Activated CD4-positive, alpha-beta T cell treated with anti-CD3 and anti-CD28 coated beads for 36 hours (primary cell): ENCODE results near the gene GSC2. TPM values are rescaled to one million over a fixed set of nuclear protein-coding genes. Genes with fewer than 3 reads are reported as not detected.
A peak's percentile ranks its signal among the peaks of the same experiment; 100 is the strongest.

Source experiments
- ATAC-seq: fragments of 200-7000 bp; cut with Tn5 transposase; one replicate; pipeline ENCODE4 v1.10.0; 2021; ENCODE audit warnings: mild to moderate bottlenecking, moderate library complexity
- CTCF ChIA-PET: fragments of 350-600 bp; sonication (Branson Sonifier 250); formaldehyde crosslinking; loops from one replicate; lab custom pipeline; 2021; ENCODE audit warnings: antibody characterized with exemption; lab: Charles Lee
- POLR2A ChIA-PET: fragments of 350-600 bp; sonication (Branson Sonifier 250); formaldehyde crosslinking; loops from one replicate; lab custom pipeline; 2021; ENCODE audit warnings: antibody characterized with exemption, inconsistent platforms; lab: Charles Lee
- DNase-seq: peaks from one replicate; pipeline ENCODE4 v3.0.0-alpha.2; 2020
- H3K27ac Mint-ChIP-seq: one replicate; pipeline ENCODE4 v1.8.0; 2021; ENCODE audit warnings: mixed read lengths
- H3K27me3 Mint-ChIP-seq: one replicate; pipeline ENCODE4 v1.8.0; 2021; ENCODE audit warnings: mixed read lengths
- H3K36me3 Mint-ChIP-seq: one replicate; pipeline ENCODE4 v1.8.0; 2021; ENCODE audit warnings: low read depth, mixed read lengths
- H3K4me1 Mint-ChIP-seq: one replicate; pipeline ENCODE4 v1.8.0; 2021; ENCODE audit warnings: mixed read lengths
- H3K4me3 Mint-ChIP-seq: one replicate; pipeline ENCODE4 v1.8.0; 2021; ENCODE audit warnings: mild to moderate bottlenecking, moderate library complexity, mixed read lengths
- H3K9me3 Mint-ChIP-seq: one replicate; pipeline ENCODE4 v1.8.0; 2021; ENCODE audit warnings: low read depth, mixed read lengths
- intact Hi-C, 2 experiments: fragments of 100-400 bp; cut with DNase I in 1 of 2; cut with micrococcal nuclease in 1 of 2; formaldehyde crosslinking; loops; one replicate each; pipeline versions ENCODE4 v1.14.2 to v1.15.1; 2022 to 2024; cut with DNase I, micrococcal nuclease
- total RNA-seq, 2 experiments: library from RNA; stranded (reverse); gene quantifications; one replicate each; pipeline ENCODE4 v1.2.3, GENCODE V29; 2021

GSC2 gene
- total RNA-seq, 2 experiments from 2014 or later, result not detected

DNA sequence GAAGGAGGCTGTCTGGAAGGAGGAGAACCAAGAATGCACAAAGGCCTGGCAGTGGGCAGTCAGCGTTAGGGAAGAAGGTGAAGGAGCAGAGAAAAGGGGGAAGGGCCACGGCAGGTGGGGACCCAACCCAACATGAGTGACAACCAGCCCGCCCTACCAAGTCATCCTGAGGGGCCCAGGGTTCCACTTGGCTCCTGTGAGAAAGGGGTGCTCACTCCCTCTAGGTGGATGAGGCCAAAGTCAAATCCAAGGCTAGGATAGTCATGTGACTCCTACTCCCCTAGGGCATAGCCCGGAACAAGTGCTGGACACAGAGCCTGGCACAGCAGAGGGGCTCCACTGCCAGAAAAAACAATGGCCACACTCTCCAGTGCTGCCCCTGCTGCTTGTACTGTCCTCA is 25.7 kb downstream of the GSC2 start:
- CTCF ChIA-PET, result no interaction called here
- no peak for DNase-seq
- POLR2A ChIA-PET, result no interaction called here
- Mint-ChIP-seq H3K27me3 (no peaks in the 10 kb centered on the region), H3K36me3 (no peaks in the 10 kb centered on the region), H3K4me3 (no peak overlapping the region), H3K9me3 (no peaks in the 10 kb centered on the region), H3K4me1 (peaks cover 22% of the 10 kb centered on the region), H3K27ac (no peak overlapping the region)
- ATAC-seq, result no peak
- intact Hi-C loops, result loop anchor here (5.0 to 10.0 kb wide), 2 partner anchors 50 to 353 kb away; partner anchors contain the start of genes CDC45 (in 1 of the 2) and UFD1 (in 1 of the 2)

DNA sequence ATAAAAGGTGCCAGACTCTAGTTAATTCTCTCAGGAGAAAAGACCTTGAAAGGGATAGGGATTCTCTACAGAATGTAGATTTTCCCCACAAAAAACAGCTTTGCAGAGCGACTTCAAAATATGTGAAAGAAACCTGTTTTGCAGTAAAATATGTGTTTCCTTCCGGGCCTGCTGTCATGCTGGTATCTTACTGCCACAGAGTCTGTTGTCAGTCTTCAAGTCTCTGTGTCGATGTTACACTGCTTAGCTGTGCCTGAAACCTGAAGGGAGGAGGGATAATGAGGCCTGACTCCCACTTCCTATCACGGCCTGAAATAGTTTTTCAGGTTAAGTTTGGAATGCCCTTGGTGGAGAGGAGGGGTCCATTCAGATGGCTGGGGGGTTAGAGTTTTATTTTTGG is 26.2 kb downstream of the GSC2 start:
- Mint-ChIP-seq H3K4me3 (no peak overlapping the region), H3K27ac (no peak overlapping the region), H3K27me3 (no peaks in the 10 kb centered on the region), H3K36me3 (no peaks in the 10 kb centered on the region), H3K4me1 (peaks cover 26% of the 10 kb centered on the region), H3K9me3 (no peaks in the 10 kb centered on the region)
- POLR2A ChIA-PET, result no interaction called here
- ATAC-seq (no peak), DNase-seq (no peak)
- intact Hi-C loops, result loop anchor here (2.0 to 10.0 kb wide), 3 partner anchors 49 to 353 kb away; partner anchors contain the start of genes CDC45 (in 1 of the 2), CLTCL1 (in 1 of the 2) and UFD1 (in 1 of the 2)
- CTCF ChIA-PET, result no interaction called here

DNA sequence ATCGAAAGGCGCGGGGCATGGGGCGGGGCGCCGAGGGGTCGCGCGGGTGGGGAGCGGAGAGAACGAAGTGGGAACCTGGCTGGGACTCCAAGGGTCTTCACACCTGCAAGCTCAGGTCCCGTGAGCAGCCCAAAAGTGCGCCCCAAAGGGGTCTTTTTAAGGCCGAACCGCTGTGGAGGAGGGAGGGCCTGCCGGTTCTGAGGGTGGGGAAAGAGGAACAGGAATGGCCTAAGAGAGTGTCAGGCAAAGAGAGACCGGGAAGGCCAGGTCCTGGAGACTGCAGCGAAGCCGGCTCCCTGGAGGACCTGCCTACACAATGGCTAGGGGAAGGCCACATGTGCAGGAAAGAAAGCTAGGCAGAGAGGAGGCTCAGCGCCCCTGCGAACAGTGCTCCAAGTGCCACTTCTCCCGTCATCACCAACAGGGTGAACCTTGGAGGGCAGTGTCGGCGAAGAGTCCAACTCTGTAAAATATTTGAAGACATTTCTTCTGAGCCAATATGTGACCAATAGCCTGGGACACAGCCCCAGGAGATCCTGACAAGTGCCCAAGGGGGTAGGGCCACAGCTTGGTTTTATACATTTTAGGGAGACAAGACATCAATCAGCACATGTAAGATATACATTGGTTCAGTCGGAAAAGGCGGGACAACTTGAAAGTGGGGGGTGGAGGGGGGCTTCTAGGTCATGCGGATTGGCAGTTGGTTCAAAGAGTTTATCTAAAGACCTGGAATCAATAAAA is 27.2 kb downstream of the GSC2 start:
- H3K36me3 Mint-ChIP-seq, result no peaks in the 10 kb centered on the region
- ChIA-PET CTCF (interaction anchor here (0.6 to 1.3 kb wide), 4 partner anchors 12 to 56 kb away, joined by 3 to 4 read pairs (median 4); partner anchors contain the start of gene ESS2), POLR2A (interaction anchor here (1.5 kb wide), 1 partner anchor 21 kb away, joined by 14 read pairs; the partner anchor contains the start of gene ESS2)
- no peak for ATAC-seq
- H3K27ac Mint-ChIP-seq, result no peak overlapping the region
- no peaks in the 10 kb centered on the region for H3K27me3 Mint-ChIP-seq
- peak overlapping the region; percentile 80 for H3K4me3 Mint-ChIP-seq
- H3K4me1 Mint-ChIP-seq, result peaks cover 35% of the 10 kb centered on the region
- no peak for DNase-seq
- intact Hi-C loops, result loop anchor here (1.0 to 10.0 kb wide), 12 partner anchors 14 to 484 kb away; partner anchors contain the start of genes CDC45 (in 2 of the 2), CLTCL1 (in 2 of the 2), ESS2 (in 2 of the 2) and UFD1 (in 2 of the 2)
- H3K9me3 Mint-ChIP-seq, result no peaks in the 10 kb centered on the region

DNA sequence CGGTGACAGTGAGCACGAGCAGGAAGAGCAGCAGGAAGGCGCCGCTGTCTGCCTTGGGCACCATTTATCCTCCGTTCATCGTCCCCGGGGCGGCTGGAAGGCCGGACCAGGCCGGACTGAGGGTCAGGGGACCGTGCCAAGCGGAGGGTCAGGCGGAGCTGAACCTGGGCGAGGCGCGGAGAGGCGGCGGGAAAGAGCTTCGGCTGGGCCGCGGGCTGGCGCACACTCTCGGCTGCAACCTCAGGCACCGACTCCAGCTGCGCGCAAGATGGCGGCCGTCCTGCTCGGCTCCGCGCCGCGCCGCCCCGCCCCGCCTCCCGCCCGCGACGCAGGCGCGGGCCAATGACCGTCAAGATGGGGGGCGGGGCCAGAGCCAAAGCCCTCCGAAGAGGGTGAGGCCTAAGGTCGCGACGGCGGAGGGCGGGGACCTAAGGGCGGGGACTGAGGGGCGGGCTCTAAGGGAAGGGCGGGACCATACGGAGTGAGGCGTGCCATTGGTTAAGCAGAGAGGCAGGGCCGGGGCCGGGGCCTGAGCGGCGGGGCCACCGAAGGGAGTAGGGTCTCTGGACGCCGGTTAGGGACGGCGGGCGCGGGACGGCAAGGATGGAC is 27.8 kb downstream of the GSC2 start, which contains the start of gene DGCR2:
TSS of gene DGCR2 (minus strand) at position 270 of the 609 bp plus-strand sequence. CDS start at position 64, 206 bp downstream.
- intact Hi-C loops, result loop anchor here (1.0 to 10.0 kb wide), 12 partner anchors 13 to 485 kb away; partner anchors contain the start of genes CDC45 (in 2 of the 2), CLTCL1 (in 2 of the 2), ESS2 (in 2 of the 2) and UFD1 (in 2 of the 2)
- Mint-ChIP-seq H3K36me3 (no peaks in the 10 kb centered on the region), H3K9me3 (no peaks in the 10 kb centered on the region), H3K4me3 (peak within 1 kb of the TSS; percentile 80), H3K27me3 (no peaks in the 10 kb centered on the region), H3K27ac (peak within 1 kb of the TSS; percentile 58), H3K4me1 (peaks cover 42% of the 10 kb centered on the region)
- CTCF ChIA-PET, result interaction anchor here (0.5 to 1.3 kb wide), 5 partner anchors 11 to 57 kb away, joined by 3 to 4 read pairs (median 3); partner anchors contain the start of gene ESS2
- DNase-seq, result peak; percentile 99
- ATAC-seq, result peak; percentile 97
- POLR2A ChIA-PET, result interaction anchor here (0.6 to 1.5 kb wide), 3 partner anchors 22 to 281 kb away, joined by 3 to 14 read pairs (median 3); partner anchors contain the start of gene ESS2

DNA sequence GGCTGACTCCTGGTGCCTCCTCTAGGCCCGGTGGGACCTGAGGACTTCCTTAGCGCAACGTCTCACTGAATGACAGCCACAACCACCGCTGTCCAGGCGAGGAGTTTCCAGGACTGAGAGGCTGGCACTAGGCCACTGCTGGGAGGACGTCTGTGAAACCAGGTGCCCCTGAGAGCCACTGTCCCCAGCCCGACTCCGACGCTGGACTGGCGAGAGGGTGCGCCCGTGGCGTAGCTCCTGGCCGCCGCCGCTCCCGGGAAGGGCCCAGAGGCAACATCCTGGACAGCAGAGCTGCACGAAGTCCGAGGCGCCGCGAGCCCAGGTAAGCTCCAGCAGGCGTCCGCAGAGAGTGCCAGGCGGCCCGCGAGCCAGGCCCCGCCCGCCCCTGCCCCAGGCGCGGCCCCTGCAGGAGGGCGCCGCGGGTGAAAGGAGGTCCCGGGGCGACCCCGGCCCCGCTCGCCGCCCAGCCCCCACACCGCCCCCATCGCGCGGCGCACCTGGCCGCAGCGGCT is 28.4 kb downstream of the GSC2 start:
- Mint-ChIP-seq H3K36me3 (no peaks in the 10 kb centered on the region), H3K4me3 (peak overlapping the region; percentile 80), H3K27me3 (no peaks in the 10 kb centered on the region), H3K9me3 (no peaks in the 10 kb centered on the region), H3K27ac (peak overlapping the region; percentile 56), H3K4me1 (peaks cover 48% of the 10 kb centered on the region)
- POLR2A ChIA-PET, result interaction anchor here (0.6 to 1.5 kb wide), 3 partner anchors 22 to 281 kb away, joined by 3 to 14 read pairs (median 3); partner anchors contain the start of gene ESS2
- peak; percentile 60 for DNase-seq
- peak; percentile 10 for ATAC-seq
- intact Hi-C loops, result loop anchor here (1.0 to 10.0 kb wide), 12 partner anchors 12 to 486 kb away; partner anchors contain the start of genes CDC45 (in 2 of the 2), CLTCL1 (in 2 of the 2), ESS2 (in 2 of the 2) and UFD1 (in 2 of the 2)
- CTCF ChIA-PET, result interaction anchor here (0.5 to 1.3 kb wide), 4 partner anchors 10 to 58 kb away, joined by 3 to 4 read pairs (median 4); partner anchors contain the start of gene ESS2

DNA sequence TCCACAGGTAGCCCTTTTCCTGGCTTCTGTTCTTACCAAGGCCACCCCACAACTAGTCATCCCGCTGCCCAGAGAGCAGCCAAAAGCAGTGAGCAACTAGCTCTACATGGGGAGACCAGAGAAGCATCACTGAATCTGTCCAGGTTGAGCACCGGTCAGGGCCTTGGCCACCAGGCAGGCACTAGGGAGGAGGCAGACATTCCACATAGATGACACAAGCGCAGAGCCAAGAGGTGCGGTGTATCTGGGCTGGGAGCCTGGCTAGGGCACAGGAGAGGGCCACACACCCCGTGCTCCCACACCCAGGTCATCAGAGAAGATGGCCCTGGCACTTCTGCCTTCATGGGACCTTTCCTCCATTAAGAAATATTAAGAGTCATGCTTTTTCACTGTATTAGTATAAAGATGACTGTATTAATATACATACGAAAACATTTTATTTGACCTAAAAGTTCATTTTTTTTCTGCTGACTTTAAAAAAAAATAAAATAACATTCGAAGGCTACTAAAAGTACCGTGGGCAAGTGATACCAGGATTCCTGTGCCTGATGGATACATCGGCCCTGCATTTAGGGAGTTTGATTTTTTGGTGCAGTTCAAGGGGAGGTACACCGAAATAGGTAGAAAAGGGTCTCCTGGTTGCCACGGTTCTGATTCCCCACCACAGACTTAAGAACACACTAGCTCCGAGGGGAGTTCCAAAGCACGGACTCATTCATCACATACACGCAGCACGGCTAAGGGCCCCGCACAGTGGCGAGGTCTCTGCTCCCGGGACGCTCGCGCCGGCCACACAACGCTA is 29.1 kb downstream of the GSC2 start:
- Mint-ChIP-seq H3K27ac (peak overlapping the region; percentile 56), H3K4me1 (peaks cover 54% of the 10 kb centered on the region), H3K9me3 (no peaks in the 10 kb centered on the region), H3K4me3 (peak overlapping the region; percentile 80), H3K27me3 (no peaks in the 10 kb centered on the region), H3K36me3 (no peaks in the 10 kb centered on the region)
- DNase-seq, result no peak
- intact Hi-C loops, result loop anchor here (5.0 to 10.0 kb wide), 2 partner anchors 46 to 356 kb away; partner anchors contain the start of genes CDC45 (in 1 of the 2) and UFD1 (in 1 of the 2)
- POLR2A ChIA-PET, result interaction anchor here (1.5 kb wide), 1 partner anchor 23 kb away, joined by 14 read pairs; the partner anchor contains the start of gene ESS2
- peak; percentile 8 for ATAC-seq
- CTCF ChIA-PET, result interaction anchor here (0.8 to 1.9 kb wide), 2 partner anchors 9 to 23 kb away, joined by 3 to 5 read pairs; partner anchors contain the start of gene ESS2

DNA sequence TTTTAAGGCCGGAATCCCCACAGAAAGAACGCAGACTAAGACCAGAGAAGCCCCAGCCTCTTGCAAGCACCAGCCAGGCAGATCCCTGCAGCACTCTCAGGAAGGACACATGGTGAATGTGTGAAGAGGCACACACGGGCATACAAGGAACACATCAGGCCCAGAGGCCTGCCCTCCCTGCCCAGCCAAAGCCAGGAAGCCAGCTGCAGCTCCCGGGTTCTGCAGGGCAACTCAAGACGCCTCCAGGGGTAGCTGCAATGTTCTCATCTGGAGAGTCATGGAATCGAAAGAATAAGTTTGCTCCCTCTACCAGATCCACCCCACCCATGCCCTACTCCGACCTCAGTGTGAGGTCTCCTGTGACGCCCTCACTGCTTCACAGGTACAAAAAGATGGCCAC is 30.1 kb downstream of the GSC2 start:
- ATAC-seq (no peak), DNase-seq (no peak)
- CTCF ChIA-PET, result interaction anchor here (1.9 kb wide), 1 partner anchor 24 kb away, joined by 5 read pairs; the partner anchor contains the start of gene ESS2
- POLR2A ChIA-PET, result no interaction called here
- Mint-ChIP-seq H3K9me3 (no peaks in the 10 kb centered on the region), H3K36me3 (peaks cover under 1% of the 10 kb centered on the region), H3K4me3 (peak overlapping the region; percentile 80), H3K27ac (no peak overlapping the region), H3K27me3 (no peaks in the 10 kb centered on the region), H3K4me1 (peaks cover 64% of the 10 kb centered on the region)
- intact Hi-C loops, result loop anchor here (5.0 to 10.0 kb wide), 2 partner anchors 45 to 357 kb away; partner anchors contain the start of genes CDC45 (in 1 of the 2) and UFD1 (in 1 of the 2)

DNA sequence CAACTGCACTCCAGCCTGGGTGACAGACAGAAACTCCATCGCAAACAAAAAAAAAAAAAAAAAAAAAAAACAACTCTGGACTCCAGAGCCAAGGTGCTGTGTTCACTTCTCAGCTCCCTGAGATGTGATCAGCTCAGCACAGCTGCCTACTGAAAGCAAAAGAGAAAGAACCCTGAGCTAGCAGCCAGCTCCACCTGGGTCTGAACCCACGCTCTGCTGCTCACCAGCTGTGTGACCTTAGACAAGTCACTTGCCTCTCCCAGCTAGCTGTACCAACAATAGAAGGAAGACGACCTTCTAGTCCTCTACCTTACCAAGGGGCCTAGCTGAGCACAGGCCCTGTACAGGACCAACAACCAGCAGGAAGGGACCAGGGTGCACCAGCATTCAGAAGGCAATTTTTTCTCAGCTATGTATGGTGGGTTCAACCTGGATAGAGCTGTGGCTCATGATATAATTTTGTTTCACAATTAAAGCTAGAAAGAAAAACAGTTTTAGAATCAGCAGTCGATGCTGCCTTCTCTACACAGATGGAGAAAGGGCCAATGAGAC is 31.7 kb downstream of the GSC2 start:
- intact Hi-C loops, result no loop called here
- ChIA-PET CTCF (interaction anchor here (0.7 to 0.9 kb wide), 4 partner anchors 9 to 68 kb away, joined by 3 to 4 read pairs (median 3); no protein-coding TSS in a partner anchor), POLR2A (interaction anchor here (0.8 to 1.6 kb wide), 4 partner anchors 8 to 361 kb away, joined by 3 to 13 read pairs (median 5); partner anchors contain the start of genes CDC45 and ESS2)
- no peak overlapping the region for H3K4me3 Mint-ChIP-seq
- peaks cover 5% of the 10 kb centered on the region for H3K36me3 Mint-ChIP-seq
- DNase-seq (peak; percentile 63), ATAC-seq (peak; percentile 13)
- peaks cover 70% of the 10 kb centered on the region for H3K4me1 Mint-ChIP-seq
- H3K27me3 Mint-ChIP-seq, result no peaks in the 10 kb centered on the region
- H3K9me3 Mint-ChIP-seq, result no peaks in the 10 kb centered on the region
- no peak overlapping the region for H3K27ac Mint-ChIP-seq

DNA sequence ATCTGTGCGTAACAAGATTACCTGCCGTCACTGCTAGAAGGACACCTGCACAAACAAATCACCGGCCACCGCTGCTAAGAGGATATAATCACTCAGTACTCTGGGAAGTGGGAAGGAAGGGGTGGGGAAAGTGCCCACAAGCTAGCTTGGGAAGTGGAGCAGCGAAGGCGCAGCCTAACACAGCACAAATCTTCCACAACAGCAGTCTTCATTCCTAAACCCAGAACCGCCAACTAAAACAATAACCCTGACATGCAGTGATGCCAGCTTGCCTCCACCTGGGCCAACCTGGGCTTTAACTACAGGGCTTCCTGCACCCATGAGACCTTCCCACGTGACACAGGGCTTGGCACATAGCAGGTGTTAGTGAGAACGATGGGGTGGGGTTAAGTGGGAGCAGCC is 33.0 kb downstream of the GSC2 start:
- POLR2A ChIA-PET, result interaction anchor here (0.6 kb wide), 1 partner anchor 334 kb away, joined by 8 read pairs; no protein-coding TSS in a partner anchor

More for the DNA sequence above, 33.0 kb downstream of the GSC2 start:
- peaks cover 7% of the 10 kb centered on the region for H3K36me3 Mint-ChIP-seq
- peaks cover 70% of the 10 kb centered on the region for H3K4me1 Mint-ChIP-seq
- no peak for ATAC-seq
- no peak overlapping the region for H3K27ac Mint-ChIP-seq
- no peaks in the 10 kb centered on the region for H3K9me3 Mint-ChIP-seq
- CTCF ChIA-PET, result no interaction called here
- DNase-seq, result no peak
- intact Hi-C loops, result no loop called here
- H3K27me3 Mint-ChIP-seq, result no peaks in the 10 kb centered on the region
- H3K4me3 Mint-ChIP-seq, result no peak overlapping the region
